NCI-H2171 treated with DMSO at 0.1 percent for 48 hours (cell line): ENCODE measurements around the gene UBR7.

Experiments
- DNase-seq: peaks from one replicate; lab custom pipeline; 2025; lab: John Stamatoyannopoulos, UW

UBR7 gene

DNA sequence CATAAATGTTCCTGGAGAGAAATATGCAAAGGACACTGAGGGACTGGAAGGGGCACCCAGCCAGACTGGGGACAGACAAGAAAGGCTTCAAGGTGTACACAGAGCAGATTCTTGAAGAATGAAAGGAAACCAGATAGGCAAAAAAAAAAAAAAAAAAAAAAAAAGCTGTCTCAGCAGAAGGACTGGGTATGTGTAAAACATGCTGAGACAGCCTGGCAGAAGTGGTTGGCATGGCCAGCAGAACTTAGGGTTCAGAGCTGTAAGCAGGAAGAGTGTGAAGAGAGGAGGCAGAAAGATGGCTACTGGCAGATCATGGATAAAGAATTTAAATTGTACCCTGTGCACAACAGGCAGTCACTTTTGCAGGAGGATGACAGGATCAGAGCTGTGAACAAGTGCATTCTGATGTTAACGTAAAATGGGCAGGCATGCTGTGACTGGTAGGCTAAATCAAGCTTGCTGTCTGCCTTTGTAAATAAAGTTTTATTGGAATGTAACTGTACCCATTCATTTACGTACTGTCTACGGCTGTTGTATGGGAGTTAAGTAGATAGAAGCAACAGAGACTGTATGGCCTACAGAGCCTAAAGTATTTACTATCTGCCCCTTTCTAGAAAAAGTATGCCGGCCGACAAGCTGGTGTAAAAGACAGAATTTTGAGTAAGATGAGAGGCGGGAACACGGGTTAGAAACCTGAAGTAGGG, 42.2 kb downstream of the UBR7 start:
- peak; percentile 20 for DNase-seq

DNA sequence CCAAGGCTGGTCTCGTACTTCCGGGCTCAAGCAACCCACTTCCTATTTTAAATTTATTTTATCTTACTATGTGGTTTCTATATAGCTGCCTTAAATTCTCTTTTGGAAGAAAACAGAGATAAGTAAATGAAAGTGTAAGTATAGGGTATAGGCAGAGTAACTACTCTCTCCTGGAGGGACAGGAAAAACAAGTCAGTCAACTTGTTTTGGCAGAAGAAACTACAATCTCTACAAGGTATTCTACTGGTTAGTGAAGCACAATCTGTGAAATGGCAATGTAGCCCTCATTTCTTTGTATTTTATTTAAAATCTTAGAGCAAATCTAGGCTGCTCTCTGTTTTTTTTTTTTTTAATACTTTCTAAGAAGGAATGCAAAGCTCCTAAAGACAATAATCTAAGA, 55.4 kb downstream of the UBR7 start:
- no peak for DNase-seq

GRCh38 chr14:93263416-93263815, 56.4 kb downstream of the UBR7 start:
- peak; percentile 35 for DNase-seq

- DNase-seq = no peak
These were observed 59.1 kb downstream of the UBR7 start for GRCh38 chr14:93266127-93266526.

GRCh38 chr14:93267149-93267711, 60.2 kb downstream of the UBR7 start:
- DNase-seq = no peak

DNA sequence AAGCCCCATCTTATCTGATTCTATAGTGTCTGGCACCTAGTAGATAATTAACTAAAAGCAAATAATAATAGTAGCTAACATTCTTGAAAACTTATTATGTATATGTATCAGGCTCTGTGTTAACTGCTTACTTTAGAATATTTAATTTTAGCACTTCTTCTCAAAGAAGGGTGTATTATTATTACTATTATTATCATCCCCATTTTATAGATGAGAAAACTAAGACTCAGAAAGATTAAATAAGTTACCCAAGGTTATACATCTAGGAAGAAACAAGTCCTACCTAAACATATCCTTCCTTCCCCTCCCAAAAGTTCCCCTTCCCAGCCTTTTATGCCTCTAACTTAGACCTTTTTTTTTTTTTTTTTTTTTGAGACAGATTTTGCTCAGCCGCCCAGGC, 61.4 kb downstream of the UBR7 start:
- no peak for DNase-seq

- DNase-seq = peak; percentile 12
These were observed 62.4 kb downstream of the UBR7 start for GRCh38 chr14:93269341-93270068.

DNA sequence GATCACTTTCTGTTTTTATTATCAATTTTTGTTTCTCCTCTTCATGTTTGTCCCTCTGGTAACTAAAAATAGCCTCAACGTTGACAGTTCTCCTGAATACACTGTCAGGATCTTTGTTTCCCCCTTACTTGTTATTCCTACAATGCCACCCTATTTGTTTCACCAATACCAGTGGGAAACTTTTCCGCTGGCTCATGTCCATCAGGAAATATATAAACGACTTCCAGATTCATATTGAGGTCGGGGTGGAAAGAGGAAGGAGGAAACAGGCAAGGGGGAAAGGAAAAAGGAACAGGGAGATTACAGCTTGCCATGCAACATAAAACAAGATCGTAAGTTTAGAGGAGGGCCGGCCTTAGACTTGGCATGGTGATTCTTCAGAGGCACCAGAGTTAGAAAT, 64.1 kb downstream of the UBR7 start:
- DNase-seq = no peak

GRCh38 chr14:93274055-93274806, 67.2 kb downstream of the UBR7 start:
- DNase-seq = no peak

- no peak for DNase-seq
These were observed 69.1 kb downstream of the UBR7 start for GRCh38 chr14:93276031-93276716.
